Sigmoid colon (tissue), 4 donors: ENCODE results near the gene ESYT3.

ENCODE experiments used
- CTCF ChIP-seq, 4 experiments: fragments of 450-650 bp in 3 of 4; fragments of 200-600 bp in 1 of 4; IDR thresholded peaks; one replicate each; pipeline ENCODE4 v1.5.1; 2016 to 2019; ENCODE audit warnings: antibody characterized with exemption in 4 of 4, mild to moderate bottlenecking in 3 of 4, moderate library complexity in 2 of 4
- EP300 ChIP-seq, 4 donors: sonication (generic); formaldehyde crosslinking; IDR thresholded peaks; one replicate each; pipeline ENCODE4 v1.6.1; 2017; ENCODE audit warnings: antibody characterized with exemption in 4 of 4
- POLR2A ChIP-seq, 2 donors: fragments of 450-650 bp; IDR thresholded peaks; one replicate each; pipeline ENCODE4 v1.6.1; 2016; ENCODE audit warnings: antibody characterized with exemption in 2 of 2, mild to moderate bottlenecking in 2 of 2, moderate library complexity in 2 of 2
- POLR2AphosphoS5 ChIP-seq, 4 donors: sonication (generic); formaldehyde crosslinking; IDR thresholded peaks; one replicate each; pipeline ENCODE4 v1.6.1; 2017; ENCODE audit warnings: antibody characterized with exemption in 4 of 4

DNA sequence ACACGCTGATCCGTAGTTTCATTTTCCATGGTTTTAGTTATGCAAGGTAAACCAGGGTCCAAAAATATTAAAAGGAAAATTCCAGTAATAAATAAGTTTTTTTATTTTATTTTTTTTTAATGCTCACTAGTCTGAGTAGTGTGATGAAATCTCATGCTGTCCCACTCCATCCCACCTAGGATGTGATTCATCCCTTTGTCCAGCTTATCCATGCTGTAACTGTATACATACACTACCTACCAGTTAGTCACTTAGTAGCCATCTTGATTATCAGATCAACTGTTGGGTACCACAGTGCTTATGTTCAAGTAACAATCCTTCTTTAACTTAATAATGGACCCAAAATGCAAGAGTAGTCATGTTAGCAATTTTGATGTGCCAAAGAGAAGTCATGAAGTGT lies 75.2 kb downstream of the ESYT3 start:
- TF ChIP-seq EP300 (IDR thresholded peaks at IDR 0.05) (no peak), POLR2A (IDR thresholded peaks at IDR 0.05) (no peak), CTCF (IDR thresholded peaks at IDR 0.05) (no peak), POLR2AphosphoS5 (IDR thresholded peaks at IDR 0.05) (no peak)
